ENCODE results near the gene SLC11A2.
"Not testable (repeated sequence)": the region's sequence is repeated elsewhere in the genome, so short reads cannot be mapped to it uniquely, and the experiment has no call there.

Gene SLC11A2

GRCh38 chr12:51025338-51025835 is 797 bp downstream of the SLC11A2 start:
- no peak for FAIRE-seq

GRCh38 chr12:51023625-51024382 is 2.4 kb downstream of the SLC11A2 start:
- FAIRE-seq = no peak

GRCh38 chr12:51021694-51022093 is 4.5 kb downstream of the SLC11A2 start:
- FAIRE-seq = no peak

GRCh38 chr12:51020448-51021182 is 5.6 kb downstream of the SLC11A2 start:
- no peak for FAIRE-seq

GRCh38 chr12:51019927-51020326 is 6.3 kb downstream of the SLC11A2 start:
- FAIRE-seq = no peak

GRCh38 chr12:51018956-51019355 is 7.2 kb downstream of the SLC11A2 start:
- no peak for FAIRE-seq

GRCh38 chr12:51017452-51017851 is 8.7 kb downstream of the SLC11A2 start:
- no peak for FAIRE-seq

- FAIRE-seq = not testable (repeated sequence)
Measured at GRCh38 chr12:51014467-51014866, 11.7 kb downstream of the SLC11A2 start.

- no peak for FAIRE-seq
Measured at GRCh38 chr12:51013441-51013840, 12.7 kb downstream of the SLC11A2 start.

GRCh38 chr12:51012570-51013236 is 13.5 kb downstream of the SLC11A2 start:
- no peak for FAIRE-seq

GRCh38 chr12:51011955-51012354 is 14.2 kb downstream of the SLC11A2 start:
- no peak for FAIRE-seq

- no peak for FAIRE-seq
Measured at GRCh38 chr12:51009056-51009440, 17.1 kb downstream of the SLC11A2 start.

GRCh38 chr12:51008329-51009055 is 17.7 kb downstream of the SLC11A2 start:
- FAIRE-seq = no peak

- no peak for FAIRE-seq
Measured at GRCh38 chr12:51005671-51006070, 20.5 kb downstream of the SLC11A2 start.

GRCh38 chr12:51005030-51005429 is 21.2 kb downstream of the SLC11A2 start:
- no peak for FAIRE-seq

- FAIRE-seq = no peak
Measured at GRCh38 chr12:51004504-51004903, 21.7 kb downstream of the SLC11A2 start.

GRCh38 chr12:51001799-51002198 is 24.4 kb downstream of the SLC11A2 start:
- no peak for FAIRE-seq

- FAIRE-seq = no peak
Measured at GRCh38 chr12:51000245-51000644, 25.9 kb downstream of the SLC11A2 start.

- FAIRE-seq = no peak
Measured at GRCh38 chr12:50999093-50999492, 27.1 kb downstream of the SLC11A2 start.

- no peak for FAIRE-seq
Measured at GRCh38 chr12:50992819-50993218, 33.4 kb downstream of the SLC11A2 start.

- FAIRE-seq = no peak
Measured at GRCh38 chr12:50991291-50991690, 34.9 kb downstream of the SLC11A2 start.

GRCh38 chr12:50990791-50991190 is 35.4 kb downstream of the SLC11A2 start:
- FAIRE-seq = no peak

Data from endometrium (tissue), 2 donors.